Ovary (tissue), 9 donors: Measurements from ENCODE around the gene ADSL. TPM values are rescaled to one million over a fixed set of nuclear protein-coding genes. Genes with fewer than 3 reads are reported as not detected.

ENCODE experiments used
- DNase-seq, 5 donors: peaks; one replicate each; pipeline ENCODE4 v3.0.0-alpha.2; 2019 to 2020
- H3K27ac ChIP-seq, 2 donors: fragments of 200-600 bp; one replicate each; pipeline versions ENCODE4 v1.5.1 to v1.8.0; 2019 to 2022
- H3K27me3 ChIP-seq: fragments of 200-600 bp; one replicate; pipeline ENCODE4 v1.8.0; 2022
- H3K36me3 ChIP-seq: fragments of 200-600 bp; sonication (generic); one replicate; pipeline ENCODE4 v1.5.1; 2019
- H3K4me1 ChIP-seq: one replicate; pipeline ENCODE4 v1.8.1; 2013; ENCODE audit warnings: mild to moderate bottlenecking, moderate library complexity; ENCODE audit not compliant: insufficient read depth
- H3K4me3 ChIP-seq: fragments of 200-600 bp; sonication (generic); one replicate; pipeline ENCODE4 v1.5.1; 2017
- H3K9me3 ChIP-seq, 2 donors: fragments of 200-600 bp in 1 of 2; sonication (generic) in 1 of 2; one replicate each; pipeline versions ENCODE4 v1.5.1 to v1.8.1; 2013 to 2019; ENCODE audit warnings: mild to moderate bottlenecking in 1 of 2, moderate library complexity in 1 of 2
- EP300 ChIP-seq: sonication (generic); formaldehyde crosslinking; IDR thresholded peaks from one replicate; pipeline ENCODE4 v1.6.1; 2017; ENCODE audit warnings: antibody characterized with exemption
- POLR2A ChIP-seq: fragments of 450-650 bp; IDR thresholded peaks from one replicate; pipeline ENCODE4 v1.6.1; 2017; ENCODE audit warnings: antibody characterized with exemption, mild to moderate bottlenecking, moderate library complexity
- WGBS, 3 donors: extraction: QIAGEN DNeasy Blood & Tissue Kit in 1 of 3; methylation state at CpG; one replicate each; pipeline versions ENCODE4 v1.1.5 to v1.1.7; 2013 to 2017; 5-methylcytosine and 5-hydroxymethylcytosine counted together
- intact Hi-C, 4 donors: fragments of 100-400 bp; cut with DNase I; formaldehyde crosslinking; loops; one replicate each; pipeline versions ENCODE4 v1.11.0 to v1.15.1; 2022 to 2023
- polyA plus RNA-seq, 2 donors: library from polyadenylated mRNA; stranded (reverse); fragments of 200-250 nt in 1 of 2; fragments of 350-450 nt in 1 of 2; fragmentation: Illumina TruSeq in 1 of 2; extraction: RNeasy Lipid Tissue Mini Kit (QIAGEN cat#74804) in 1 of 2; gene quantifications; one replicate each; pipeline ENCODE4 v1.2.3, GENCODE V29; 2013 to 2014
- total RNA-seq, 7 donors: library from RNA; depleted of rRNA in 2 of 7; stranded (reverse); fragments of >200 nt in 2 of 7; fragmentation: NEBNext Ultra II Directional in 3 of 7; extraction: Animal tissue kit (Norgen Biotek cat#: 25700) in 3 of 7; gene quantifications; one replicate each; pipeline versions ENCODE4 v1.1.0 to v1.2.4, GENCODE V29; 2016 to 2023
- TF ChIP-seq, protein P1 (sequence below), 3 donors: fragments of 450-650 bp in 2 of 3; fragments of 200-600 bp in 1 of 3; IDR thresholded peaks; one replicate each; pipeline versions ENCODE4 v1.5.1 to v1.8.0; 2016 to 2022; ENCODE audit warnings: antibody characterized with exemption in 3 of 3, mild to moderate bottlenecking in 1 of 3
- donor health status: DM: no; HTN: no; CAD: no; lungs with moderate emphysema.
- donor health status: DM: no; HTN: no; CAD: no.
- donor health status: Bipolar disorder and iron deficiency.
- donor health status: DM: yes; HTN: yes; CAD: no.
- donor health status: DM: no; HTN: no; CAD: no.
- donor health status: DM: yes; HTN: yes; CAD: no.

Gene ADSL
- total and polyA plus RNA-seq, 9 donors = 45.1 to 63.5 (median 49.7) TPM

DNA sequence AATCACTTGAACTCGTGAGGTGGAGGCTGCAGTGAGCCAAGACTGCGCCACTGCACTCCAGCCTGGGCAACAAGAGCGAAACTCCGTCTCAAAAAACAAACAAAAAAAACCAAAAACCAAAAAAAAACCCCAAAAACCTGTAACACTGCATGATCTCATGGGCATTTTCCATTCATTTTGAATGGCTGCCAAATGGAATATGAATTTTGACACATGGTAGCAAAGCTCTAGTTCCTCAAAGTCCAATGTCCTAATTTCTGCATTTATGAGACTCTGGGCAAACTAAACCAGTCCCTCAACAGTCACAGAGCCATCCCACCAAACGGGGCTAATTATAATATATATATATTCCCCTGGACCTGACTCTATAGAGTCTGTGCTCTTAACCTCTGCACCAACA, 85.9 kb downstream of the ADSL start:
- Histone ChIP-seq H3K9me3 (no peaks in the 10 kb centered on the region), H3K27me3 (no peaks in the 10 kb centered on the region), H3K36me3 (no peaks in the 10 kb centered on the region), H3K4me3 (no peak overlapping the region), H3K27ac (no peak overlapping the region), H3K4me1 (peaks cover 1% of the 10 kb centered on the region)
- WGBS, 3 donors = 88 to 91% (median 90%) methylated on average over 5 of the region's 5 CpGs
- TF ChIP-seq, protein P1, sequence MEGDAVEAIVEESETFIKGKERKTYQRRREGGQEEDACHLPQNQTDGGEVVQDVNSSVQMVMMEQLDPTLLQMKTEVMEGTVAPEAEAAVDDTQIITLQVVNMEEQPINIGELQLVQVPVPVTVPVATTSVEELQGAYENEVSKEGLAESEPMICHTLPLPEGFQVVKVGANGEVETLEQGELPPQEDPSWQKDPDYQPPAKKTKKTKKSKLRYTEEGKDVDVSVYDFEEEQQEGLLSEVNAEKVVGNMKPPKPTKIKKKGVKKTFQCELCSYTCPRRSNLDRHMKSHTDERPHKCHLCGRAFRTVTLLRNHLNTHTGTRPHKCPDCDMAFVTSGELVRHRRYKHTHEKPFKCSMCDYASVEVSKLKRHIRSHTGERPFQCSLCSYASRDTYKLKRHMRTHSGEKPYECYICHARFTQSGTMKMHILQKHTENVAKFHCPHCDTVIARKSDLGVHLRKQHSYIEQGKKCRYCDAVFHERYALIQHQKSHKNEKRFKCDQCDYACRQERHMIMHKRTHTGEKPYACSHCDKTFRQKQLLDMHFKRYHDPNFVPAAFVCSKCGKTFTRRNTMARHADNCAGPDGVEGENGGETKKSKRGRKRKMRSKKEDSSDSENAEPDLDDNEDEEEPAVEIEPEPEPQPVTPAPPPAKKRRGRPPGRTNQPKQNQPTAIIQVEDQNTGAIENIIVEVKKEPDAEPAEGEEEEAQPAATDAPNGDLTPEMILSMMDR (IDR thresholded peaks at IDR 0.05) = no peak
- TF ChIP-seq POLR2A = no peak
- TF ChIP-seq EP300 = no peak
- intact Hi-C loops = loop anchor here in 1 of 4 donors (10.0 kb wide), 2 partner anchors 53 to 473 kb away; no protein-coding TSS in a partner anchor
- DNase-seq = no peak

DNA sequence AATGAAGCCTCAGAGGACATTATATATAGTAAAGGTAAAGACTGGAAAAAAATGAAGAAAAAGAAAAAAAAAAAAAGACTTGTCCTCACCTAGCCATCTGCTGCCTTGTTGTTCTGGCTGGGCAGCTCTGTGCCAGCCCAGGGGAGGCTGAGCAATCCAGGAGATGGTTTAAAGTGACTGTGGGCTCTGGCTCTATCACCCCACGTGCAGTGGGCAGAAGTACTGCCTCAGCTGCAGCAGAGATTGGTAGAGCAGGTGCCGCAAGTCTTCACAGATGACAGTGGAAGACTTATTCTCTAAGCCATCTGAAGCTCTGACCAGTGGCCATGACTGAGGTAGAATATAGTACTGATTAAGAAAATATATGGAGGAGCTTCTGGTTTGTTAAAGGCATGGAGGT, 86.3 kb downstream of the ADSL start:
- no peaks in the 10 kb centered on the region for H3K27me3 ChIP-seq
- intact Hi-C loops = loop anchor here in 1 of 4 donors (10.0 kb wide), 2 partner anchors 52 to 472 kb away; no protein-coding TSS in a partner anchor
- H3K4me3 ChIP-seq = no peak overlapping the region
- no peak overlapping the region for H3K27ac ChIP-seq
- H3K9me3 ChIP-seq = no peaks in the 10 kb centered on the region
- H3K36me3 ChIP-seq = no peaks in the 10 kb centered on the region
- TF ChIP-seq POLR2A (no peak), EP300 (no peak)
- TF ChIP-seq, protein P1 (IDR thresholded peaks at IDR 0.05) = no peak
- peaks cover 2% of the 10 kb centered on the region for H3K4me1 ChIP-seq
- 90 to 94% (median 91%) methylated on average over 2 of the region's 2 CpGs for WGBS, 3 donors
- no peak for DNase-seq

DNA sequence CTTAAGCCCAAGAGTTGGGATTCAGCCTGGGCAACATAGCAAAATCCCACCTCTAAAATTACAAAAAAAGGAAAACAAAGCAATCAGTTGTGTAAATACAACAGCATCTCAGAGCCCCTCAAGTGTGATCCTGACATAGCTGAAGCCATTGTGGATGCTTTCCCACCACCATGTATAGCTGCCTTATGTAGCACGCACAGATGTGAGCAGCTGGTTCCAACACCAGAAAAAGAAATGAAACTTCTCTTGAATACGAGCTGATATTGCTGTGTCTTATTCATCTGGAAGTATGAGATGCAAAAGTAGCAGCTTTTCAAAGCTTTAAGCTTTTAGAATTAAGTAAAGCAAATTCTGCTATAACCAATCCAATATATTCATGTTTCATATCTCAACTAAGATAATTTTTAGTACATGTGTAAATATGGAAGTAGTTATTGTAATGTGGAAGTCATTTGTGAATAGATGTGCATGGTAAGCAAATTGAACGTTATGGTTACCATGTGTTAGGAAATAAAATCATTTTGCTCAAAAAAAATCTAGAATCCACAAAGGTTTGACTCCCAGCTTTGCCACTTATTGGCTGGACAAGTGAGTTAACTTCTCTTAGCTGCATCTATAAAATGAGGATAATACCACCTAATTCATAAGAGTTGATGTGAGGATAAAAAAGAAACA, 87.3 kb downstream of the ADSL start:
- Histone ChIP-seq H3K27me3 (no peaks in the 10 kb centered on the region), H3K4me3 (no peak overlapping the region), H3K36me3 (no peaks in the 10 kb centered on the region), H3K4me1 (peaks cover 2% of the 10 kb centered on the region), H3K9me3 (no peaks in the 10 kb centered on the region), H3K27ac (no peak overlapping the region)
- TF ChIP-seq POLR2A (no peak), EP300 (no peak)
- TF ChIP-seq, protein P1 (IDR thresholded peaks at IDR 0.05) = no peak
- 46 to 65% (median 50%) methylated on average over 3 of the region's 3 CpGs for WGBS, 3 donors
- intact Hi-C loops = loop anchor here in 1 of 4 donors (10.0 kb wide), 2 partner anchors 51 to 471 kb away; no protein-coding TSS in a partner anchor
- DNase-seq = no peak

DNA sequence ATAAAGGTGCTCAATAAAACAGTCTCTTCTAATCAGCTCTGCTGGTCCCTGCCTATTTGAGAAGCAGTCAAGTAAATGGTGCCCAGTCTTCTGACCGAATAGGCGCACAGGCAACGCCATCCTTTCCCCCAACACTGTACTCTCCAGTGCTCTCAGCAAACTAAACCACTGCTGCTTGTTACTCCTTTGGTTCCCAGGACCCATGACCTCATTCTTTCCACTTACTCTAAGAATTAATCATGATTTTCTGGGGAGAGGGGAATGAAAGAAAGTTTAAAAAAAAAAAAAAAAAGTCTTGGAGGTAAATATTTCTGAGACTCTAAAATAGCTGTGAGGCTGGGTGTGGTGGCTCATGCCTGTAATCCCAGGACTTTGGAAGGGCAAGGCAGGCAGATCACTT, 87.8 kb downstream of the ADSL start:
- 93 to 99% (median 94%) methylated on average over 3 of the region's 3 CpGs for WGBS, 3 donors
- no peak for DNase-seq
- H3K4me1 ChIP-seq = peaks cover 2% of the 10 kb centered on the region
- H3K27me3 ChIP-seq = no peaks in the 10 kb centered on the region
- intact Hi-C loops = loop anchor here in 1 of 4 donors (10.0 kb wide), 2 partner anchors 51 to 471 kb away; no protein-coding TSS in a partner anchor
- no peak overlapping the region for H3K27ac ChIP-seq
- no peak overlapping the region for H3K4me3 ChIP-seq
- H3K9me3 ChIP-seq = no peaks in the 10 kb centered on the region
- TF ChIP-seq POLR2A = no peak
- no peaks in the 10 kb centered on the region for H3K36me3 ChIP-seq

DNA sequence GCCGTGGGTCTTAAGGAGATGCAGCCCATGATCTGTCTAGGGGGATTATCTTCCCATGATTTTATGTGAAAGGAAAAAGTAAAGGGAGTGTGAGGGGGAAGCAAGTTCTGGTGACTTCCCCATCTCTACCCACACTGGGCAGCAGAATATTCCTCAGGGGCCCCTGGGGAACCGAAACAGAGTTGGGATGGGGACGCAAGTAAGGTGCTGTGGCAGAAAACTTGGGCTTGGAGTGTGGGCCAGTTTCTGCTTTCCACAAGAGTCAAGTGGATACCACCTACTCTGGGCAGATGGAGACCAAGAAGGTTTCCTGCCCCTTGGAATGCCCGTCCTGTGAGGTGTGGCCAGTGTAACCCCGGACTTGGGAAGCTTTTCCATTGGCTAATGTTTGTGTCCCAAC, 88.4 kb downstream of the ADSL start:
- 92 to 95% (median 92%) methylated on average over 5 of the region's 5 CpGs for WGBS, 3 donors
- Histone ChIP-seq H3K27me3 (no peaks in the 10 kb centered on the region), H3K27ac (no peak overlapping the region), H3K4me3 (no peak overlapping the region), H3K4me1 (peaks cover 2% of the 10 kb centered on the region), H3K9me3 (no peaks in the 10 kb centered on the region), H3K36me3 (no peaks in the 10 kb centered on the region)
- intact Hi-C loops = loop anchor here (5.0 to 10.0 kb wide), 3 partner anchors 50 to 470 kb away; no protein-coding TSS in a partner anchor
- DNase-seq = no peak
- TF ChIP-seq EP300 = no peak
